Measurements from ENCODE around the gene ZMYM4.

GRCh38 chr1:35466120-35466519, 197.6 kb downstream of the ZMYM4 start:
- TF ChIP-seq ATF7 (IDR thresholded peaks at IDR 0.05; ENCODE audit: low read depth) = no peak
- TF ChIP-seq TARDBP (IDR thresholded peaks at IDR 0.05; ENCODE audit: borderline replicate concordance) = no peak
- TF ChIP-seq USF1 (IDR thresholded peaks at IDR 0.05; ENCODE audit: borderline replicate concordance, extremely low read length, insufficient read depth, low read depth, low read length) = no peak

All from GM12878 (cell line).